ENCODE data around the gene SSX2IP.

DNA sequence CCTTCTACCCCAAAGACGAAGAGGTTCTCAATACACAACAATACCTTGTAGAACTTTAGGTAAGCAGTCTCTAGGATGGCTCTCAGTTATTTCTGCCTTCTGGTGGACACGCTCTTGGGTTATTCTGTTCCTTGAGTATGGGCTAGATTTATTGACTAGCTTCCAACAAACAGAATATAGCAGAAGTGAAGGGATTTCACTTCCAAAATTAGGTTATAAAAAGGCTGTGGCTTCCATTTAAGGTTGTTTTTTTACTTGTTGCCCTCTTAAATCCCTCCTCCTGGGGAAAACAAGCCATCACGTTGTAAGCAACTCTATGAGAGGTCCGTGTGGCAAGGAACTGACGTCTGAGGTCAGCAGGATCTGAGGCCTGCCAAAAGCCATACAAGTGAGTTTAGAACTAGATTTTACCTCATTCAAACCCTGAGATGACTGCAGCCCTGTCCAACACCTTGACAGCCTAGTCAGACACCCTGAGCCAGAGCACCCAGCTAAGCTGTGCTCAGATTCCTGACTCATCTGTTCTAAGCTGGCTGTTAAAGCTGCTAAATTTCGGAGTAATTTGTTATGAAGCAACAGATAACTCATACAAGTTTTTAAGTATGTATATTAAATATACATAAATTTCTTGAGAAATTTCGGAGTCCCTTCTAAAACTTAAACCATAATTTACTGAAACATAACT lies 12.7 kb downstream of the SSX2IP start:
- TF ChIP-seq ZNF510 (tag by site-specific recombination; IDR thresholded peaks at IDR 0.05; ENCODE audit: insufficient replicate concordance) = no peak
- TF ChIP-seq, protein P1, sequence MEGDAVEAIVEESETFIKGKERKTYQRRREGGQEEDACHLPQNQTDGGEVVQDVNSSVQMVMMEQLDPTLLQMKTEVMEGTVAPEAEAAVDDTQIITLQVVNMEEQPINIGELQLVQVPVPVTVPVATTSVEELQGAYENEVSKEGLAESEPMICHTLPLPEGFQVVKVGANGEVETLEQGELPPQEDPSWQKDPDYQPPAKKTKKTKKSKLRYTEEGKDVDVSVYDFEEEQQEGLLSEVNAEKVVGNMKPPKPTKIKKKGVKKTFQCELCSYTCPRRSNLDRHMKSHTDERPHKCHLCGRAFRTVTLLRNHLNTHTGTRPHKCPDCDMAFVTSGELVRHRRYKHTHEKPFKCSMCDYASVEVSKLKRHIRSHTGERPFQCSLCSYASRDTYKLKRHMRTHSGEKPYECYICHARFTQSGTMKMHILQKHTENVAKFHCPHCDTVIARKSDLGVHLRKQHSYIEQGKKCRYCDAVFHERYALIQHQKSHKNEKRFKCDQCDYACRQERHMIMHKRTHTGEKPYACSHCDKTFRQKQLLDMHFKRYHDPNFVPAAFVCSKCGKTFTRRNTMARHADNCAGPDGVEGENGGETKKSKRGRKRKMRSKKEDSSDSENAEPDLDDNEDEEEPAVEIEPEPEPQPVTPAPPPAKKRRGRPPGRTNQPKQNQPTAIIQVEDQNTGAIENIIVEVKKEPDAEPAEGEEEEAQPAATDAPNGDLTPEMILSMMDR (tag by site-specific recombination; IDR thresholded peaks at IDR 0.05) = no peak
- TF ChIP-seq, protein P2, sequence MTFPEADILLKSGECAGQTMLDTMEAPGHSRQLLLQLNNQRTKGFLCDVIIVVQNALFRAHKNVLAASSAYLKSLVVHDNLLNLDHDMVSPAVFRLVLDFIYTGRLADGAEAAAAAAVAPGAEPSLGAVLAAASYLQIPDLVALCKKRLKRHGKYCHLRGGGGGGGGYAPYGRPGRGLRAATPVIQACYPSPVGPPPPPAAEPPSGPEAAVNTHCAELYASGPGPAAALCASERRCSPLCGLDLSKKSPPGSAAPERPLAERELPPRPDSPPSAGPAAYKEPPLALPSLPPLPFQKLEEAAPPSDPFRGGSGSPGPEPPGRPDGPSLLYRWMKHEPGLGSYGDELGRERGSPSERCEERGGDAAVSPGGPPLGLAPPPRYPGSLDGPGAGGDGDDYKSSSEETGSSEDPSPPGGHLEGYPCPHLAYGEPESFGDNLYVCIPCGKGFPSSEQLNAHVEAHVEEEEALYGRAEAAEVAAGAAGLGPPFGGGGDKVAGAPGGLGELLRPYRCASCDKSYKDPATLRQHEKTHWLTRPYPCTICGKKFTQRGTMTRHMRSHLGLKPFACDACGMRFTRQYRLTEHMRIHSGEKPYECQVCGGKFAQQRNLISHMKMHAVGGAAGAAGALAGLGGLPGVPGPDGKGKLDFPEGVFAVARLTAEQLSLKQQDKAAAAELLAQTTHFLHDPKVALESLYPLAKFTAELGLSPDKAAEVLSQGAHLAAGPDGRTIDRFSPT (tag by site-specific recombination; IDR thresholded peaks at IDR 0.05) = no peak
- TF ChIP-seq KLF9 (tag by site-specific recombination; IDR thresholded peaks at IDR 0.05; ENCODE audit: low read depth) = no peak
